Nucleus accumbens (tissue), 56 donors: Measurements from ENCODE around the gene HEPACAM2.
A peak's percentile ranks its signal among the peaks of the same experiment; 100 is the strongest.

ENCODE experiments used
- DNase-seq, 56 donors: peaks; one replicate each; lab custom pipeline; 2025; lab: John Stamatoyannopoulos, UW

HEPACAM2 gene

DNA sequence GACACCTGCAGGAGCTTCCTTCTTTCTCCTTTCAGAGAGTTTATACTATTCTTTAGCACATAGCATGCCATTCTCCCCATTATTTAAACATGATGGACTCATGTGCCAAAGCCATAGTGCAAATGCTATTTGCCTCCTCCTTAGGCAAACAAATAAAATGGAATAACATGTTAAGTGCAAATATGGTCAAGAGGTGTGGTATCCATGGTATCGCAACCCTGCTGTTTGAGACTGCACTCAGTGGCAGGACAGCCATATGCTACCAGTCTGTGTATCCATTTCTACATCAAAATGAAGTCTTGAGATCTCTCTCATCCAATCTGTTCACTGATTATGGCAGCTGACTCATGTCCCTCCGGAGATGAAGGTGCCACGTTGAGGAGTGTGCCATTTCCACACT, 22.8 kb downstream of the HEPACAM2 start:
- no peak for DNase-seq

DNA sequence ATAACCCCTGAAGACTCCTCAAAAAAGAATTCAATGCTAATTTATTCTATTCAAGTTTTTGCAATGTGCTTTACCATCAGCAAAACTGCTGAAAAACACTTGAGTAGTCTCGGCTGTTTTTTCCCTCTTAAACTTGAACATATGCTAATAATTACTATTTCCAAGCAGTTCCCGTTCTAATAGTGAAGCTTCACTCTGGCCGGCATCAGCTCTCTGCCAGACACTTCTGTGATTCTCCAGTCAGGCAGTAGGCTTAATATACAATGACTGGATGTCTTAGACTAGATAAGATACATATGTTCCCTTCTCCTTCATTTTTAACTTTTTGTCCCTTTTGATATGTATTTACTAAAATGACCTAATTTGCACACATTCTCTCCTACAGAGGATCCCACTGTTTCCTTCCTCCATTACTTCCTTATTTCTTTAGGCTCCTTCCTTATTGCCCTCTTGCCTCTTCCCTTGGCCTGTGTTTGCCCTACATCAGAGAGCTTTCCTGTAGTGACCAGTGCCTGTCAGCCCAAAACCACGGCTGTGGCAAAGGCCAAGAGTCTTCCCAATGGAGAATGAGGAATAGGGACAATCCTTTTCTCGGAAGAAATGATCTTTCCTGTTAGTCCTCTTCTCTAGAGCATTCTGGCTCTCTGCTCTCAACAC, 23.5 kb downstream of the HEPACAM2 start:
- DNase-seq = no peak

DNA sequence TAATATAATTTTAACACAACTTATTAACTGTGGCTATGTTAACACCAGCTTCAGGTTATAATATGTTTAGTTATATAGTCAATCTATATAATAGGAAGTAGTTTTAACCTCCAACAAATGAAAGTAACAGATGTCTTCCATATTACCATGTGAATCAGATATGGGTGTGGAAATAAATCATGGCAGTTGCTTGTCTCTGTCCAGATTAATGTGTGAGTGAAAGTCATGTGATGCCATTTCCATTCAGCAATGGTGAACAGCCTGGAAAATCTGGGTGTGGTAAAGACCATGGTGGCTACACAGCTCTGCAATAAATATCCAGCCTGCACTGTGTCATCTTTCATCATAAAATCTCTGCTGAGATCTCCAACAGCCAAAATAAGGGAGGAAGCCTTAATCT, 27.8 kb downstream of the HEPACAM2 start:
- DNase-seq = no peak

DNA sequence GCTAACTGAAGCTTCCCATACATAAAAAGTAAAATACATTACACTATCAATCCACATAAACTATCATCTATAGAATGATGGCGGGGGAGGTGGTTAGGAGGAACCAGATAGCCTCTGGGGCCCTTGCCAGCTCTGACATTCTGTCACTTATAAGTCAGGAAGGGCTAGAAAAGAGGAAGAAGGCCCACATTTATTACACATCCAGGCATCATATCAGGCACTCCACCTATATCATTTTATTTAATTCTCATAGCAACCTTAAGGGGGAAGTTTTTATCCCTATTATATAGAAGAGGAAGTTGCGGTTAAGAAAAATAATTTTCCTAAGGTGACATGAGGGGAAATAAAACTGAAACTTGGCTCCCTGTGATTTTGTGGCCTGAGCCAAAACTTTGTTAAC, 29.9 kb downstream of the HEPACAM2 start:
- no peak for DNase-seq

DNA sequence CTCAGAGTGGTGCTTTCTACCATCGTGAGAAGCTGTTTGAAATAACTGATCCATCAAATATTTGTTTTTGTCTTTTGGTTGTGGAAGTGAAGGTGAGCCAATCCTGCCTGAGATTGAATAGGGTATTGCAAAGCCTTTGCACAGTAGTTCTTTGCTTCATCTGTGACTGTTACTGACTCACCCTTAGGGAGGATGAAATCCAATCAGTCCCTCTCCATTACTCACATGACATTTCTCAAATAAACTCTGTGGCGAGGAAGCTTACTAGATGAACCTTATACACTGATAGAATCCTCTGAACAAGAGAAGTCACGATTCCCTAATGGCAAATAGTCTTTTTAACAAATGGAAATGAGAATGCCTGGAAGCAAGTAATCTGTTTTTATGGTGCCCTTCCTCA, 31.9 kb downstream of the HEPACAM2 start:
- no peak for DNase-seq

DNA sequence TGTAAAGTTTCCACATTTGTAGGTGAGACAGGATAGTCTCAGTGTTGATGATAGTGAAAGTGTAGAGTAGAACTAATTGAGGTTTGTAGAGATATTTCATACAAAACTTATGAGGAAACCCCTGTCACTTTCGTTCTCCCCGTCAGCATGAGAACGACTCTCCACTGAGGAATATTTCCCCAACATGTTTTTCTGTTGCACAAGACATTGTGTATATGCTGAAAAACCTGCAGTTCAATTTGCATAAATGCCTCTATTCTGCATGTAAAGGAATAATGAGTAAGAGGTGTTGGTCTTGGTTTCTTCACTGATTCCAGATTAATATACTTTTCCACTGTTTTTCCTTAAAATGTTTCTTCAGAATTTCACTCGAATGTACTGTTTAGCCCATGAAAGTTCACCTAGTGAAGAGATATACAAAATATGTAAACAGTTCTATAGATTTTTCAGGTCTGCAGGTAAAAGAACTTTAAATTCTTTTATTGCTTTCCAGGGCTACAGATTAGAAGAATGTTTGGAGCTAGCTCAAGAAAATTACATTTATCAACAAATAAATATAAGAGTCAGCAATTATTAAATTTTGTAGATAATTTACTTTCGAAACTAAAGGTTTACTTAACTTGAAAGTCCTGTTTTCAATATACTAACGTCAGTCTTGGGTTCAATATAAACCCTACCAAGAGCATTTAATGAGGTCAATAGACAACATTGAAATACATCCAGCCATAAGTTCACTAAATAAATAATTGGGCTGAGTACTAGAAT, 37.2 kb downstream of the HEPACAM2 start:
- no peak for DNase-seq

DNA sequence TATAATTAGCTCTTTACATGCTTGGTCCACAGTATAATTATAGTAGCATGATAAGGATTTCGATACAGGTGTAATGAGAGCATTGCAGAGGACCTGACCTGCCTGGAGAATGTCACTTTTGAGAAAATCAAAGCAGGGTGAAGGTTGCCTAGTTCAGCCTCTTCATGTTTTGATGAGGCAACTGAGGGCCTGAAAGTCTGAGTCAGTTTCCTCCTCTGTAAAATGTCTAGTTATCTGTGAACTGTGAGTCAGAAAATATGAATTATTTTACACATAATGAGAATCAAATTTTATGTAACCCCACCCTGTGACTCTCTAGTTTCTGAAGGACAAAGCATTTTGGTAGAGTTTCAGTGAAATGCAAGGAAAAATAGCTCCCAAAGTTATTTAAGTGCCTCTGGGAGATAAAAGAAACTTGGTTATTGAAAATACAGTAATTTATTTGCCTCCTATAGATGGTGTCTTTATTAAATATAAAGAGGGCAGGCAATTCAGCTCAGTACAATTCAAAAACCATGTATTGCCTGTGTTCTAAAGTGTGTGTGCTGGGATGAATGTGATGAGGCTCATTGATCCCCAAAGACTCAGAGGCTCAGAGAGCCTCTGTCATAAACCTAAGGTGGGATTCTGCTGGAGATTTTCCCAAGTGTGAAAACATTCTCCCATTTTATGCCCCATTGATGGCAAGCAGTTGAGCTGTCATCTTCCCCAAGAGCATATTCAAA, 40.8 kb downstream of the HEPACAM2 start:
- peak in 4 of 56 donors; percentile 1 to 2 (median 2) for DNase-seq

DNA sequence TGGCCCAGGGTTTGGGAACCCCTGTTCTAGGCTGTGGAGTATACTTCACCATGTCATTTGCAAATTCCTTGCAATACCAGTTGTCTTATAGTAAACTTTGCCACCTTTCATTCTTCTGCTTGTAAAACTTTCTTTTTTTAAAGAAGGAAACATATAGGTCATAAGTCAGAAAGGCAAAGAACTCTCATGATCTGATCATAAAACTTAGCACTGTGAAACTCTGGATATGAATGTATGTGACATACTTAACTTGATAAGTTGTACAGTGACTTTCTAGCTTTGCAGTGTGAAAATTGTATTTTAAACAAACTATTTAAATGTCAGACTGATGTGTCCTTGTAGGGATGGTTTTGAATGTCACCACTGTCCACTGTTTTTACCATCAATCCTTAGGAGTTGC, 47.1 kb downstream of the HEPACAM2 start:
- no peak for DNase-seq

DNA sequence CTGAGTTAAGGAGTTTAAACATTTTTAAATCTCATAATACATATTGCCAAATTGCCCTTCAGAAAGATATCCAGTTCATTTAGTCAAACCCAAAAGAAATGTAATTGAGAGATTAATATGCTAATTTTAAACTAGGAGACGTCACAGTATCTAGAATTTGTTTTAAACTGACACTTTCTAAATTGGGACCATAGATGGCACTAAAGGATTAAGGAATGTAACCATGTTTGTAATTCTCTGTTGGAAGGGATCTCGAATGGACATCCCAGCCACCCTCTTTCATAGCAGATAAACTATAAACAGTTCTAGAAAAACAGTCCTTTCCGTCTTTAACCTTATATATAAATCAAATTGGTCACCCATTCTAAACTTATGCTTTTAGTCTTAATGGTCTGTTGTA, 48.1 kb downstream of the HEPACAM2 start:
- DNase-seq = no peak

DNA sequence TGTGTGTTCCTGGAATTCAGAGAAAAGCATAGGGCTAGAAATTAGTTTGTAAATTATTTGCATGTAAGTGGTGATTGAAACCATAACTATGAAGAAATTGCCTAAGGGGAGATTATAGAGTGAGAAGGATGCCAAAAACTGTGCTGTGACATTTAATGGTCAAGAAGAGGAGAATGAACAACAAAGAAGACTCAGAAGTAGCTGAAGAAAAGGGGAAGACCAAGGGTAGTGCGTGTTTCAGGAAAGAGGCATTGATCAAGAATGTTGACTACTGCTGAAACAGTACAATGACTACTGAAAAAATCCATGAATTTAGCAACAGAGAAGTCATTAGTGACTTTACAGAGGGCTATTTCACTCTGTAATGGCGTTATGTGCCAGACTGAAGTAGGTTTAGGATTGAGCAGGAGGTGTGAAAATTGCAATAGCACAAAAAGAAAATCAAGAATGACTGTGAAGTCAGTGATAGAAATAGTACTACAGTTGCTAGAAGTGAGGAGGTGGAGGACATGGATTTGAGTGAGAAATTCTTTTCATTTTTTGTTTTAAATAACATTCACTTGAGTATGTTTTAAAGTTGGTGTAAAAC, 49.2 kb downstream of the HEPACAM2 start:
- DNase-seq = no peak

DNA sequence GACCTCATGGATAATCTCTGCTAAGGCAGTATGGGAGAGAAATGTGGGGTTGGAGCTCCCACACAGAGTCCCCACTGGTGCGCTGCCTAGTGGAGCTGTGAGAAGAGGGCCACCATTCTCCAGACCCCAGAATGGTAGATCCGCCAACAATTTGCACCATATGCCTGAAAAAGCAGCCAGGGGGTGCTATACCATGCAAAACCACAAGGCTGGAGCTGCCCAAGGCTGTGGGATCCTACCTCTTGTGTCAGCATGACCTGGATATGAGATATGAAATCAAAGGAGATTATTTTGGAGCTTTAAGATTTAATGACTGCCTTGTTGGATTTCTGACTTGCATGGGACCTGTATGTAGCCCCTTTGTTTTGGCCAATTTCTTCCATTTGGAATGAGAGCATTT, 51.0 kb downstream of the HEPACAM2 start:
- no peak for DNase-seq

DNA sequence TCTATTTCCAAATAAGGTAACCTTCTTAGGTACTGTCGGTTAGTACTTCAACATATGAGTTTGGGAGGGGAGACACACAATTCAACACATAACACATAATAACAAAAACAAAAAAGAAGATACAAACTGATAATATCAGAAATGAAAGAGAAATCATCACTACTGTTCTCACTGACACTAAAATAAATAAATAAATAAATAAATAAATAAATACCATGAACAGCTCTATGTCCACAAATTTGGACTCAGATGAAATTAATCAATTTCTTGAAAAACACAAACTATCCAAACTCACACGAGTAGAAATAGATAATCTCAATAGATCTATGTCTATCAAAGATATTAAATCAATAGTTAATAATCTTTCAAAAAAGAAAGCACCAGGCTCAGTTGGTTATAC, 53.6 kb downstream of the HEPACAM2 start:
- no peak for DNase-seq

DNA sequence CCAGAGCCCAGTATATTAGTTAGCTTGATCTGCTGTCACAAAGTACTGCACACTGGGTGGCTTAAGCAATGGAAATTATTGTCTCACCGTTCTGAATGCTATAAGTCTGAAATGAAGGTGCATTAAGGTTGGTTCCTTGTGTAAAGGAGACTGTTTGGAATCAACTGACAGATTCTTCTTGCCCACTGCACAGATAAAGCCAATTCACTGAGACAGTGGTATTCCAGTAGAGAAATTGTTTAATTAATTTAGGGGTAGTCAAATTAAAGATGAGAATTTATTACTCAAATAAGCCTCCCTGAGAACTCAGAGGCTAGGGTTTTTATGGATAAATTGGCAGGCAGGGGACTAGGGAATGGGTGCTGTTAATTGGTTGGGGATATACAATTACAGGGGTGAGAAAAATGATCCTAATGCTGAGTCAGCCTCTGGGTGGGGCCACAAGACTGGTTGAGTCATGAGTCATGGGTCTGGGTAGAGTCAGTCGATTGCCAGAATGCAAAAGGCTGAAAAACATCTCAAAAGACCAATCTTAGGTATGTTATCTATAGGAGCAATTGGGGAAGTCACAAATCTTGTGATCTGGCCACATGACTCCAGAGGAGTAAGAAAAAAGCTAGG, 54.6 kb downstream of the HEPACAM2 start:
- no peak for DNase-seq

DNA sequence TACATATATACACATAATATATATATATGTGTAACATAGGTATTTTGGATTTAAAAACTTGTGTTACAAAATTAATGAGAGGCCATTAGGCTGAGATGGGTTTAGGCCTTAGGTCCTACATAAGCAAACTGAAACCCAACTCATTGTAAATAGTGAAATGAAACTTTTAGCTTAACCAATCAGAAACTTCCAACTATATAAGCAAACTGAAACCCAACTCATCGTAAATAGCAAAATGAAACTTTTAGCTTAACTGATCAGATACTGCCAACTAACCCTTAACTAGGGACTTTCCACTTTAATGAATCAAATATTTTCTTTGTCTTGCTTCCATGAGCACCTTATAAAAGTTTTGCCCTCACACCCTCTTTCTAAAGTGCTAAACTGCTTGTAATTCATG, 60.8 kb downstream of the HEPACAM2 start:
- DNase-seq = no peak

DNA sequence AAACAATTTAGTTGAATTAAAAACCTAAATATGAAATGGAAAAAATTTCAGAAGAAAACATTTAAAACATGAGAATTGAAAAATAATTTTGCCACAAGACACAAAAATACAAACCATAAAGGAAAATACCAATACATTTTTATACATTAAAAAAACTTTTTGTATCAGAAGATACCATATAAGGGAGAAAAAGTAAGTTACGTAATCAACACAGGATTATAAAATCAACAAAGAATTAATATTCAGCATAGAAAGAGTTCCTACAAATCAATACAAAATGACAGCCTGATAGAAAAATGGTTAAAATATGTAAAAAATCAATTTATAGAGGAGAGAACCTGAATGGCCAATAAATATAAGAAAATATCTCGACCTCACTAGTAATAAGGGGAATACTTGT, 61.5 kb downstream of the HEPACAM2 start:
- DNase-seq = no peak

DNA sequence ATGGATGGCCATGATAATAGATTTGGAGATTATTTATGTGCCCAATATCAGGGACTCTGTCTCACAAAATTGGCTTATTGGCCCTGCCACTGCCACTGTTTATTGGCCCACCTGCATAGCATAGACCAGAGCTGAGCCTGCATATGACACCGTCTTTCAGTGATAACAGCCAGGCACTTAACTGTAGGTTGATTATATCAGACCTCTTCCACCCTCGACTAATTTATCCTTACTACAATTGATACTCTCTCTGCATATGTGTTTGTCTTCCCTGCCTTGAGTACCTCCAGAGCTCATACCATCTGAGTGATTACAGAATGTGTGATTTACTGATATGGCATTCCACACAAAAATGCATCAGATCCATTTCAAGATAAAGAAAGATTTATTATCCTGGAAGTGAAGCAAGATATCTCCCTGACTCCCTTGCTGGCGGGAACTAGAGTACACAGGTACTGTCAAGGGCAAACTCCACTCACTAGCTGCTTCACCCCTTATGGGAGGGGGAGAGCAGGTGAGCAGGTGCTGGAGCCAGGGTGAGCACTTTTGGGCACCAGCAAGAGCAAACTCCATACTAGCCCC, 65.0 kb downstream of the HEPACAM2 start:
- no peak for DNase-seq

DNA sequence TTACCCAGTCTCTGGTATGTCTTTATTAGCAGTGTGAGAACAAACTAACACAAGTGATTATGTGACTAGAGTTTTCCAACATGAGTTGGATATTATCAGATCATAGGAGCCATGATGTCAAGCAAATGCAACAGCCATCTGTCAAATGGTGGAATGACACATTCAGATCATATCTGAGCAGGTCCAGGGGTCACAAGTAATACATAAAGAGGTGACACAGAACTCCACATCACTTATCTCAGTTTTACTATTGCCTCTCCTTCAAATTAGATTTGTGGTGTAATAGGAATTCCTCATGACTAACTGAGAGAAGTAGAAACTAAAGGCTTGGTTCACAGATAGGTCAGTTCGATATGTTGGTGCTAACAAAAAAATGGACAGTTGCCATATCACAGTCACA, 65.9 kb downstream of the HEPACAM2 start:
- no peak for DNase-seq

DNA sequence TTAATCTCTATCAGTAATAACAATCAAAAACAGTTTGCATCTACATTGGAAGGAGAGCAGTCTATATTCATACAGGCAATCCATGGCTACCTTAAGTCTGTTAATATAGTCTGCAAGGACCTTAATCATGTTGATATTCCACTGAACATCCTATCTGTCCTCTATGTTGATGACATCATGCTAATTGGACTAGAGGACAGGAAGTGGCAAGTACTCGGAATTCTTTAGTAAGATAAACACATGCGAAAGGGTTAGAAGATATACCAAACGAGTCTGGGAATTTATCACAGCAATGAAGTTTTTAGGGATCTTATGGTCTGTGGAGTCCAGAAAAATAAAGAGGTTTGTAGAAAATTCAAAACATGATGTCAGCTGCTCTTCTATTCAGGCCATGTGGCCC, 66.8 kb downstream of the HEPACAM2 start:
- no peak for DNase-seq

DNA sequence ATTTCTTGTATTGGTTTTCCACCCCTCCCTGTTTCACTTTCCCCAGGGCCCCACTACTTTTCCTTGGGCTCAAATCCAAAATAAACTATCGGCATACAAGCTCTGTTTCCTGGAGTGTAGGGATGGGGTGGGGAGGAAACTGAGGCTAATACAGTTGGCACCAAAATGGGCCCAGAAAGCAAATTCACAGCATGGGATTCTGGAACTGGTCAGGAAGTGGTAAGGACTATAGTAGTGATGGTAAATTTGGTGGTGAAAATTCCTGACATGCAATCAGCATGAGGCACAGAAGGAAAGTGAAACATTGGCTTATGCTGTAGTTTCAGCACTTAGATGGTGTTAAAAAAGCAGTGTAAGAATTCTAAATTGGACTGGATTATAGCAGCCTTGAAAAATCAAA, 69.4 kb downstream of the HEPACAM2 start:
- no peak for DNase-seq

DNA sequence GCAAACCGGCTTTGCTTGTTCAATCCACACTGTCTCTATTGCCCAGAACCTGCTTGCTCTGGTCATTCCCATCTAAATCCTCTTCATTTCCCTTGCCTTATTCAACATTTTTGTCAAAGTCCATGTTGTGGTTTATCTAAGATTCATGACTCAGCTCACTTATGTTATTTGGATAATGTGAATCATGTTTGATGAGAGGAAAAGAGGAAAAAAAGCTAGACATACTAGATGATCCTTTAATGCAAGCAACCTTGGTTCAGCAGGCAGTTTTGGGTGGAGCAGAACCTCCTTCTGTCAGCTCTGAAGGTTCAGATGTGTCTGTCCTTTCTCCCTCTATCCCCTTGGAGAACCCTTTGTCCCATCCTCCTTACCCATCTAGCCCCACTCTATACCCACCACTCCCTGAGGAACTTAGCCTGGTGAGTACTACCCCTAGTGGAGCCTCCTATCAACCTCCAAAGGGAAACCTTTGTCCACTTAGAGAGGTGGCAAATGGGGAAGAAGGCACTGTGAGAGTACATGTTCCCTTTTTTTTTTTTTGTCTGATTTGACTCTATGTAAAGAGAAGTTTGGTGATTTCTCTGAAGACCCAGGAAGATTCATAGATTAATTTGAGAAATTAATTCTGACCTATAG, 76.0 kb downstream of the HEPACAM2 start:
- DNase-seq = no peak
